ENCODE data around the gene FBP1. TPM values are rescaled to one million over a fixed set of nuclear protein-coding genes. Genes with fewer than 3 reads are reported as not detected.

Gene FBP1
- total and polyA plus RNA-seq, 2 donors (not counting 3 experiments of a cell fraction or from before 2014, with no cell fraction given), result 2.5 to 3.8 TPM

DNA sequence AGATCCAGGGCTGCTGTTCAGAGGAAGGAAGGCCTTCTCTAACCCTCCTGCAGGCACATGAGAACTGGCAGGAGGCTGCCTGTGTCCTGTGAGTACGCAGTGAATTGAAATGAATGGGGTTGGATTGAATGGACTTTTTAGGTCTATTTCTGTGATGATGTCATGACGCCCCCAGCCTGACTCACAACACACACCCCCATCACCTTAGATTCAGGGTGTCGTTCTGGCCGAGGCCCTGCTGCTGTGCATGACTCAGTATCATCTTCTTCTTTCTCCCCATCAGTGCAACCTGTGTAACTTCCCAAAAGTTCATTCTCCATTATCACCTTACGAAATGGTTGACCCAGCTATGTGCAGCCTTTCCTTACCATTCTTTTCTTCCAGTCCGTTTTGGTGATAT lies 79.1 kb downstream of the FBP1 start:
- Histone ChIP-seq H3K9ac (replicated peaks; ENCODE audit: extremely low read depth, insufficient read depth, low read length) (no peak overlapping the region), H3K9me3 (replicated peaks; ENCODE audit: control insufficient read depth, insufficient read depth, low read length) (no peaks in the 10 kb centered on the region), H3K9me1 (replicated peaks; ENCODE audit: control insufficient read depth, extremely low read depth, insufficient read depth, low read length) (no peaks in the 10 kb centered on the region), H3K4me2 (ENCODE audit: insufficient read depth, low read length) (no peak overlapping the region), H3K79me2 (ENCODE audit: control insufficient read depth, insufficient read depth, low read length) (no peaks in the 10 kb centered on the region), H3K27ac (ENCODE audit: insufficient read depth, low read depth, low read length) (no peak overlapping the region), H3K4me1 (ENCODE audit: control insufficient read depth, extremely low read depth, insufficient read depth, low read length) (no peaks in the 10 kb centered on the region), H3K36me3 (ENCODE audit: control insufficient read depth in 2 of 2, extremely low read depth in 1 of 2, insufficient read depth in 2 of 2, low read length in 2 of 2) (no peaks in the 10 kb centered on the region), H2AFZ (ENCODE audit: low read depth, low read length) (no peak overlapping the region), H4K20me1 (replicated peaks; ENCODE audit: control insufficient read depth, extremely low read depth, insufficient read depth, low read length) (no peaks in the 10 kb centered on the region), H3K27me3 (ENCODE audit: control insufficient read depth in 2 of 2, insufficient read depth in 2 of 2, low read length in 2 of 2) (no peaks in the 10 kb centered on the region), H3K4me3 (replicated peaks in 1 of 3; ENCODE audit: insufficient read depth in 1 of 3, low read depth in 1 of 3, low read length in 3 of 3) (no peak overlapping the region)
- DNase-seq (ENCODE audit: low read depth, low spot score) (no peak), FAIRE-seq (no peak)
- no TSS peak for BruUV-seq (replicated peaks)
- intact Hi-C loops (cut with micrococcal nuclease), result no loop called here
- TF ChIP-seq EZH2 (IDR thresholded peaks at IDR 0.05; ENCODE audit: borderline replicate concordance, low read depth, low read length, severe bottlenecking), result no peak
- peak; percentile 7 for TF ChIP-seq JUN (IDR thresholded peaks at IDR 0.05; ENCODE audit: borderline replicate concordance, insufficient read depth, insufficient read length, low read depth)
- dilution Hi-C loops (cut with MboI; ENCODE audit: extremely low pct_ligation_motif_present, low sequenced_read_pairs), result no loop called here
- CTCF ChIA-PET, result no interaction called here
- POLR2A ChIA-PET, result no interaction called here

GRCh38 chr9:94557376-94557775 lies 81.9 kb downstream of the FBP1 start:
- Histone ChIP-seq H3K4me3 (replicated peaks in 1 of 3; ENCODE audit: insufficient read depth in 1 of 3, low read depth in 1 of 3, low read length in 3 of 3) (no peak overlapping the region), H3K79me2 (ENCODE audit: control insufficient read depth, insufficient read depth, low read length) (no peaks in the 10 kb centered on the region), H3K4me2 (ENCODE audit: insufficient read depth, low read length) (no peak overlapping the region), H3K4me1 (ENCODE audit: control insufficient read depth, extremely low read depth, insufficient read depth, low read length) (no peaks in the 10 kb centered on the region), H3K9me1 (replicated peaks; ENCODE audit: control insufficient read depth, extremely low read depth, insufficient read depth, low read length) (no peaks in the 10 kb centered on the region), H2AFZ (ENCODE audit: low read depth, low read length) (no peak overlapping the region), H3K9me3 (replicated peaks; ENCODE audit: control insufficient read depth, insufficient read depth, low read length) (no peaks in the 10 kb centered on the region), H3K36me3 (ENCODE audit: control insufficient read depth in 2 of 2, extremely low read depth in 1 of 2, insufficient read depth in 2 of 2, low read length in 2 of 2) (no peaks in the 10 kb centered on the region), H3K27ac (ENCODE audit: insufficient read depth, low read depth, low read length) (no peak overlapping the region), H3K27me3 (ENCODE audit: control insufficient read depth in 2 of 2, insufficient read depth in 2 of 2, low read length in 2 of 2) (no peaks in the 10 kb centered on the region), H3K9ac (replicated peaks; ENCODE audit: extremely low read depth, insufficient read depth, low read length) (no peak overlapping the region), H4K20me1 (replicated peaks; ENCODE audit: control insufficient read depth, extremely low read depth, insufficient read depth, low read length) (no peaks in the 10 kb centered on the region)
- FAIRE-seq (no peak), DNase-seq (ENCODE audit: low read depth, low spot score) (no peak)
- no TSS peak for BruUV-seq (replicated peaks)
- ChIA-PET CTCF (no interaction called here), POLR2A (no interaction called here)
- intact Hi-C loops (cut with micrococcal nuclease) (no loop called here), dilution Hi-C loops (cut with MboI; ENCODE audit: extremely low pct_ligation_motif_present, low sequenced_read_pairs) (no loop called here)
- TF ChIP-seq POLR2A (IDR thresholded peaks at IDR 0.05; ENCODE audit: low read depth, low read length) (no peak), MYC (IDR thresholded peaks at IDR 0.05; ENCODE audit: low read depth, low read length) (no peak), MAX (IDR thresholded peaks at IDR 0.05; ENCODE audit: insufficient read depth, insufficient read length) (no peak), POLR2AphosphoS5 (IDR thresholded peaks at IDR 0.05; ENCODE audit: insufficient read depth, low read depth, low read length) (no peak), FOS (IDR thresholded peaks at IDR 0.05; ENCODE audit: borderline replicate concordance, insufficient read depth, low read length) (no peak), JUN (IDR thresholded peaks at IDR 0.05; ENCODE audit: borderline replicate concordance, insufficient read depth, insufficient read length, low read depth) (no peak), EZH2 (IDR thresholded peaks at IDR 0.05; ENCODE audit: borderline replicate concordance, low read depth, low read length, severe bottlenecking) (no peak), GATA2 (IDR thresholded peaks at IDR 0.05; ENCODE audit: insufficient read depth, insufficient read length, low read depth, low read length) (no peak)
- TF ChIP-seq, protein P1, sequence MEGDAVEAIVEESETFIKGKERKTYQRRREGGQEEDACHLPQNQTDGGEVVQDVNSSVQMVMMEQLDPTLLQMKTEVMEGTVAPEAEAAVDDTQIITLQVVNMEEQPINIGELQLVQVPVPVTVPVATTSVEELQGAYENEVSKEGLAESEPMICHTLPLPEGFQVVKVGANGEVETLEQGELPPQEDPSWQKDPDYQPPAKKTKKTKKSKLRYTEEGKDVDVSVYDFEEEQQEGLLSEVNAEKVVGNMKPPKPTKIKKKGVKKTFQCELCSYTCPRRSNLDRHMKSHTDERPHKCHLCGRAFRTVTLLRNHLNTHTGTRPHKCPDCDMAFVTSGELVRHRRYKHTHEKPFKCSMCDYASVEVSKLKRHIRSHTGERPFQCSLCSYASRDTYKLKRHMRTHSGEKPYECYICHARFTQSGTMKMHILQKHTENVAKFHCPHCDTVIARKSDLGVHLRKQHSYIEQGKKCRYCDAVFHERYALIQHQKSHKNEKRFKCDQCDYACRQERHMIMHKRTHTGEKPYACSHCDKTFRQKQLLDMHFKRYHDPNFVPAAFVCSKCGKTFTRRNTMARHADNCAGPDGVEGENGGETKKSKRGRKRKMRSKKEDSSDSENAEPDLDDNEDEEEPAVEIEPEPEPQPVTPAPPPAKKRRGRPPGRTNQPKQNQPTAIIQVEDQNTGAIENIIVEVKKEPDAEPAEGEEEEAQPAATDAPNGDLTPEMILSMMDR (IDR thresholded peaks at IDR 0.05; ENCODE audit: extremely low read depth in 1 of 2, insufficient read depth in 1 of 2, low read depth in 1 of 2, low read length in 2 of 2), result no peak
